ENCODE data around the gene NOVA2. TPM values are rescaled to one million over a fixed set of nuclear protein-coding genes. Genes with fewer than 3 reads are reported as not detected.

NOVA2 gene
- total and polyA plus RNA-seq, 9 of the 15 experiments (the other 6 are each of a cell fraction or from before 2014, with no cell fraction given) = not detected

GRCh38 chr19:45886427-45887199 is 87.1 kb downstream of the NOVA2 start (continued):
- TF ChIP-seq ZNF280A (IDR thresholded peaks at IDR 0.05; ENCODE audit: low read depth, partially characterized antibody) (no peak), NR3C1 (CRISPR knock-in tag; IDR thresholded peaks at IDR 0.05) (no peak), CAMTA2 (CRISPR knock-in tag; conservative IDR thresholded peaks at IDR 0.05) (no peak), LARP7 (IDR thresholded peaks at IDR 0.05) (no peak), ZNF586 (CRISPR knock-in tag; conservative IDR thresholded peaks at IDR 0.05) (no peak), TOE1 (IDR thresholded peaks at IDR 0.05; ENCODE audit: borderline replicate concordance) (peak; percentile 86; the same call in 1 of the 2 replicates), TOE1 (CRISPR knock-in tag; IDR thresholded peaks at IDR 0.05; ENCODE audit: borderline replicate concordance, low read depth) (no peak), RERE (CRISPR knock-in tag; IDR thresholded peaks at IDR 0.05; ENCODE audit: borderline replicate concordance) (no peak), ETV5 (CRISPR knock-in tag; IDR thresholded peaks at IDR 0.05; ENCODE audit: low read depth) (no peak), FOXJ2 (tag; IDR thresholded peaks at IDR 0.05) (no peak), SMARCC2 (IDR thresholded peaks at IDR 0.05; ENCODE audit: low read depth) (no peak), ZNF436 (CRISPR knock-in tag; IDR thresholded peaks at IDR 0.05) (no peak), HDGF (IDR thresholded peaks at IDR 0.05) (peak; percentile 81; the same call in 1 of the 2 replicates), FOXJ3 (CRISPR knock-in tag; IDR thresholded peaks at IDR 0.05) (no peak), HEY1 (CRISPR knock-in tag; IDR thresholded peaks at IDR 0.05; ENCODE audit: borderline replicate concordance) (no peak), BCOR (IDR thresholded peaks at IDR 0.05) (peak; percentile 100), PPARD (CRISPR knock-in tag; IDR thresholded peaks at IDR 0.05) (no peak), ZNF277 (CRISPR knock-in tag; IDR thresholded peaks at IDR 0.05; ENCODE audit: borderline replicate concordance) (no peak), PTTG1 (tag; IDR thresholded peaks at IDR 0.05; ENCODE audit: low read depth) (no peak), TAF7 (tag; IDR thresholded peaks at IDR 0.05) (no peak), EP400 (IDR thresholded peaks at IDR 0.05) (peak; percentile 78), RNF2 (IDR thresholded peaks at IDR 0.05) (peak; percentile 50; the same call in 1 of the 2 replicates), ZNF224 (CRISPR knock-in tag; IDR thresholded peaks at IDR 0.05) (no peak)
